Central memory CD8-positive, alpha-beta T cell (primary cell): Measurements from ENCODE around the gene HADHB.
"Not testable (repeated sequence)": the region's sequence is repeated elsewhere in the genome, so short reads cannot be mapped to it uniquely, and the experiment has no call there.

Source experiments
- ATAC-seq: fragments of 150-1000 bp; cut with Tn5 transposase; replicated peaks from 2 replicates; pipeline ENCODE4 v1.10.0; 2022; ENCODE audit warnings: mild to moderate bottlenecking, moderate FRiP score, moderate number of reproducible peaks; ENCODE audit not compliant: poor library complexity, severe bottlenecking; ENCODE audit errors: extremely low read depth
- DNase-seq, 2 donors: peaks; one replicate each; pipeline ENCODE4 v3.0.0; 2021; ENCODE audit warnings: low spot score in 2 of 2
- H3K27ac Mint-ChIP-seq: one replicate; pipeline ENCODE4 v1.8.0; 2022; ENCODE audit warnings: low read depth, mild to moderate bottlenecking, moderate library complexity, mixed read lengths
- H3K27me3 Mint-ChIP-seq: one replicate; pipeline ENCODE4 v1.8.0; 2022; ENCODE audit warnings: mixed read lengths
- H3K36me3 Mint-ChIP-seq: one replicate; pipeline ENCODE4 v1.8.0; 2022; ENCODE audit warnings: mild to moderate bottlenecking, moderate library complexity, mixed read lengths; ENCODE audit not compliant: insufficient read depth
- H3K4me1 Mint-ChIP-seq: one replicate; pipeline ENCODE4 v1.8.0; 2022; ENCODE audit warnings: mixed read lengths
- H3K4me3 Mint-ChIP-seq: one replicate; pipeline ENCODE4 v1.8.0; 2022; ENCODE audit warnings: mild to moderate bottlenecking, moderate library complexity, mixed read lengths
- H3K9me3 Mint-ChIP-seq: one replicate; pipeline ENCODE4 v1.8.0; 2022; ENCODE audit warnings: mixed read lengths

Gene HADHB

GRCh38 chr2:26329083-26329482 lies 84.3 kb downstream of the HADHB start:
- H3K4me3 Mint-ChIP-seq, H3K4me1 Mint-ChIP-seq, ATAC-seq, H3K27me3 Mint-ChIP-seq, H3K27ac Mint-ChIP-seq, H3K9me3 Mint-ChIP-seq, H3K36me3 Mint-ChIP-seq, DNase-seq: not testable (repeated sequence)

GRCh38 chr2:26330114-26330549 lies 85.4 kb downstream of the HADHB start:
- peak; percentile 95 for ATAC-seq
- H3K9me3 Mint-ChIP-seq: no peaks in the 10 kb centered on the region
- no peaks in the 10 kb centered on the region for H3K27me3 Mint-ChIP-seq
- no peak overlapping the region for H3K4me3 Mint-ChIP-seq
- H3K36me3 Mint-ChIP-seq: no peaks in the 10 kb centered on the region
- DNase-seq: peak; percentile 68
- H3K27ac Mint-ChIP-seq: no peak overlapping the region
- H3K4me1 Mint-ChIP-seq: peaks cover 9% of the 10 kb centered on the region

GRCh38 chr2:26330604-26331003 lies 85.9 kb downstream of the HADHB start:
- DNase-seq (no peak), ATAC-seq (no peak)
- H3K9me3 Mint-ChIP-seq: no peaks in the 10 kb centered on the region
- H3K27me3 Mint-ChIP-seq: no peaks in the 10 kb centered on the region
- no peaks in the 10 kb centered on the region for H3K36me3 Mint-ChIP-seq
- H3K4me3 Mint-ChIP-seq: no peak overlapping the region
- H3K27ac Mint-ChIP-seq: no peak overlapping the region
- peaks cover 9% of the 10 kb centered on the region for H3K4me1 Mint-ChIP-seq

- H3K27ac Mint-ChIP-seq, H3K4me3 Mint-ChIP-seq, ATAC-seq, H3K27me3 Mint-ChIP-seq, DNase-seq, H3K36me3 Mint-ChIP-seq, H3K9me3 Mint-ChIP-seq, H3K4me1 Mint-ChIP-seq: not testable (repeated sequence)
These were observed 86.6 kb downstream of the HADHB start for GRCh38 chr2:26331321-26331720.

- Mint-ChIP-seq H3K27ac (no peak overlapping the region), H3K9me3 (no peaks in the 10 kb centered on the region)
These were observed 88.6 kb downstream of the HADHB start for GRCh38 chr2:26333293-26333692.

GRCh38 chr2:26335231-26335630 lies 90.5 kb downstream of the HADHB start:
- Mint-ChIP-seq H3K27ac (no peak overlapping the region), H3K9me3 (no peaks in the 10 kb centered on the region), H3K4me1 (peaks cover 2% of the 10 kb centered on the region), H3K27me3 (no peaks in the 10 kb centered on the region), H3K4me3 (no peak overlapping the region), H3K36me3 (no peaks in the 10 kb centered on the region)
- DNase-seq (no peak), ATAC-seq (no peak)

More at GRCh38 chr2:26333293-26333692, 88.6 kb downstream of the HADHB start:
- Mint-ChIP-seq H3K4me3 (no peak overlapping the region), H3K4me1 (peaks cover 9% of the 10 kb centered on the region), H3K36me3 (no peaks in the 10 kb centered on the region), H3K27me3 (no peaks in the 10 kb centered on the region)
- ATAC-seq: no peak
- DNase-seq: no peak

- no peaks in the 10 kb centered on the region for H3K4me1 Mint-ChIP-seq
- no peak for DNase-seq
- H3K27me3 Mint-ChIP-seq: no peaks in the 10 kb centered on the region
- H3K9me3 Mint-ChIP-seq: no peaks in the 10 kb centered on the region
- no peaks in the 10 kb centered on the region for H3K36me3 Mint-ChIP-seq
- no peak for ATAC-seq
- no peak overlapping the region for H3K27ac Mint-ChIP-seq
- no peak overlapping the region for H3K4me3 Mint-ChIP-seq
These were observed 92.0 kb downstream of the HADHB start for GRCh38 chr2:26336719-26337118.

GRCh38 chr2:26337298-26337697 lies 92.6 kb downstream of the HADHB start:
- Mint-ChIP-seq H3K4me3 (no peak overlapping the region), H3K9me3 (no peaks in the 10 kb centered on the region), H3K27ac (no peak overlapping the region), H3K27me3 (no peaks in the 10 kb centered on the region), H3K36me3 (no peaks in the 10 kb centered on the region), H3K4me1 (no peaks in the 10 kb centered on the region)
- ATAC-seq: no peak
- no peak for DNase-seq
